Measurements from ENCODE around the gene MTR.
"Not testable (repeated sequence)": the region's sequence is repeated elsewhere in the genome, so short reads cannot be mapped to it uniquely, and the experiment has no call there.

The MTR gene

GRCh38 chr1:236854605-236854983 lies 59.5 kb downstream of the MTR start:
- Histone ChIP-seq H3K9me3 (no peaks in the 10 kb centered on the region), H3K36me3 (peaks cover 16% of the 10 kb centered on the region), H3K27me3 (no peaks in the 10 kb centered on the region), H3K4me1 (ENCODE audit: control insufficient read depth in 1 of 2, insufficient read depth in 1 of 2, low read depth in 1 of 2, low read length in 1 of 2) (no peaks in the 10 kb centered on the region), H3K27ac (no peak overlapping the region), H3K4me3 (ENCODE audit: low read depth in 1 of 2, low read length in 1 of 2) (no peak overlapping the region)
- TF ChIP-seq CTCF (IDR thresholded peaks at IDR 0.05), result no peak

- H3K36me3 ChIP-seq; H3K27me3 ChIP-seq; H3K4me1 ChIP-seq (ENCODE audit: control insufficient read depth in 1 of 2, insufficient read depth in 1 of 2, low read depth in 1 of 2, low read length in 1 of 2); H3K4me3 ChIP-seq (ENCODE audit: low read depth in 1 of 2, low read length in 1 of 2); H3K9me3 ChIP-seq; H3K27ac ChIP-seq: not testable (repeated sequence)
These were observed 61.6 kb downstream of the MTR start for GRCh38 chr1:236856649-236857048.

GRCh38 chr1:236858165-236858564 lies 63.1 kb downstream of the MTR start:
- no peaks in the 10 kb centered on the region for H3K27me3 ChIP-seq
- no peaks in the 10 kb centered on the region for H3K9me3 ChIP-seq
- no peak overlapping the region for H3K4me3 ChIP-seq (ENCODE audit: low read depth in 1 of 2, low read length in 1 of 2)
- H3K4me1 ChIP-seq (ENCODE audit: control insufficient read depth in 1 of 2, insufficient read depth in 1 of 2, low read depth in 1 of 2, low read length in 1 of 2), result no peaks in the 10 kb centered on the region
- TF ChIP-seq CTCF (IDR thresholded peaks at IDR 0.05), result no peak
- H3K27ac ChIP-seq, result no peak overlapping the region
- H3K36me3 ChIP-seq, result peaks cover 10% of the 10 kb centered on the region

GRCh38 chr1:236860101-236860500 lies 65.0 kb downstream of the MTR start:
- no peak overlapping the region for H3K27ac ChIP-seq
- peaks cover 13% of the 10 kb centered on the region for H3K36me3 ChIP-seq
- no peaks in the 10 kb centered on the region for H3K4me1 ChIP-seq (ENCODE audit: control insufficient read depth in 1 of 2, insufficient read depth in 1 of 2, low read depth in 1 of 2, low read length in 1 of 2)
- no peaks in the 10 kb centered on the region for H3K27me3 ChIP-seq
- TF ChIP-seq CTCF (IDR thresholded peaks at IDR 0.05), result no peak
- H3K9me3 ChIP-seq, result no peaks in the 10 kb centered on the region
- H3K4me3 ChIP-seq (ENCODE audit: low read depth in 1 of 2, low read length in 1 of 2), result no peak overlapping the region

GRCh38 chr1:236860674-236861073 lies 65.6 kb downstream of the MTR start:
- no peaks in the 10 kb centered on the region for H3K4me1 ChIP-seq (ENCODE audit: control insufficient read depth in 1 of 2, insufficient read depth in 1 of 2, low read depth in 1 of 2, low read length in 1 of 2)
- no peaks in the 10 kb centered on the region for H3K9me3 ChIP-seq
- H3K27me3 ChIP-seq, result no peaks in the 10 kb centered on the region
- H3K27ac ChIP-seq, result no peak overlapping the region
- H3K4me3 ChIP-seq (ENCODE audit: low read depth in 1 of 2, low read length in 1 of 2), result no peak overlapping the region
- H3K36me3 ChIP-seq, result peaks cover 13% of the 10 kb centered on the region
- TF ChIP-seq CTCF (IDR thresholded peaks at IDR 0.05), result no peak

- Histone ChIP-seq H3K27me3 (no peaks in the 10 kb centered on the region), H3K27ac (no peak overlapping the region)
These were observed 66.6 kb downstream of the MTR start for GRCh38 chr1:236861560-236862218.

More at GRCh38 chr1:236861560-236862218, 66.6 kb downstream of the MTR start:
- Histone ChIP-seq H3K4me1 (ENCODE audit: control insufficient read depth in 1 of 2, insufficient read depth in 1 of 2, low read depth in 1 of 2, low read length in 1 of 2) (no peaks in the 10 kb centered on the region), H3K9me3 (no peaks in the 10 kb centered on the region), H3K4me3 (ENCODE audit: low read depth in 1 of 2, low read length in 1 of 2) (no peak overlapping the region), H3K36me3 (peaks cover 13% of the 10 kb centered on the region)
- TF ChIP-seq CTCF (IDR thresholded peaks at IDR 0.05), result no peak

Data from neutrophil (primary cell).